Measurements from ENCODE around the gene SYT3.
"Not testable (repeated sequence)": the region's sequence is repeated elsewhere in the genome, so short reads cannot be mapped to it uniquely, and the experiment has no call there.

The SYT3 gene

GRCh38 chr19:50601407-50602088 lies 38.1 kb downstream of the SYT3 start:
- no peak for DNase-seq

GRCh38 chr19:50599427-50599826 lies 40.3 kb downstream of the SYT3 start:
- DNase-seq = no peak

- no peak for DNase-seq
Observed at GRCh38 chr19:50590191-50590590, 49.5 kb downstream of the SYT3 start.

DNA sequence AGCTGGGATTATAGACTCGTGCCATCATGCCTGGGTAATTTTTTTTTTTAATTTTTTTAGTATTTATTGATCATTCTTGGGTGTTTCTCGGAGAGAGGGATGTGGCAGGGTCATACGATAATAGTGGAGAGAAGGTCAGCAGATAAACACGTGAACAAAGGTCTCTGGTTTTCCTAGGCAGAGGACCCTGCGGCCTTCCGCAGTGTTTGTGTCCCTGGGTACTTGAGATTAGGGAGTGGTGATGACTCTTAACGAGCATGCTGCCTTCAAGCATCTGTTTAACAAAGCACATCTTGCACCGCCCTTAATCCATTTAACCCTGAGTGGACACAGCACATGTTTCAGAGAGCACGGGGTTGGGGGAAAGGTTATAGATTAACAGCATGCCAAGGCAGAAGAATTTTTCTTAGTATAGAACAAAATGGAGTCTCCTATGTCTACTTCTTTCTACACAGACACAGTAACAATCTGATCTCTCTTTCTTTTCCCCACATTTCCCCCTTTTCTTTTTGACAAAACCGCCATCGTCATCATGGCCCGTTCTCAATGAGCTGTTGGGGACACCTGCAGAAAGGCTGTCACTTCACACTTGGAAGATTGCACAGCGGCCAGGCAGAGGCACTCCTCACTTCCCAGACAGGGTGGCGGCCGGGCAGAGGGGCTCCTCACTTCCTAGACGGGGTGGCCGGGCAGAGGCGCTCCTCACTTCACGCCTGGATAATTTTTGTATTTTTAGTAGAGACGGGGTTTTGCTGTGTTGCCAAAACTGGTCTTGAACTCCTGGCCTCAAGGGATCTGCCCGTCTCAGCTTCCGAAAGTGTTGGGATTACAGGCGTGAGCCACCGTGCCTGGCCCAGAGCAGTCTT lies 57.7 kb downstream of the SYT3 start:
- not testable (repeated sequence) for DNase-seq

DNA sequence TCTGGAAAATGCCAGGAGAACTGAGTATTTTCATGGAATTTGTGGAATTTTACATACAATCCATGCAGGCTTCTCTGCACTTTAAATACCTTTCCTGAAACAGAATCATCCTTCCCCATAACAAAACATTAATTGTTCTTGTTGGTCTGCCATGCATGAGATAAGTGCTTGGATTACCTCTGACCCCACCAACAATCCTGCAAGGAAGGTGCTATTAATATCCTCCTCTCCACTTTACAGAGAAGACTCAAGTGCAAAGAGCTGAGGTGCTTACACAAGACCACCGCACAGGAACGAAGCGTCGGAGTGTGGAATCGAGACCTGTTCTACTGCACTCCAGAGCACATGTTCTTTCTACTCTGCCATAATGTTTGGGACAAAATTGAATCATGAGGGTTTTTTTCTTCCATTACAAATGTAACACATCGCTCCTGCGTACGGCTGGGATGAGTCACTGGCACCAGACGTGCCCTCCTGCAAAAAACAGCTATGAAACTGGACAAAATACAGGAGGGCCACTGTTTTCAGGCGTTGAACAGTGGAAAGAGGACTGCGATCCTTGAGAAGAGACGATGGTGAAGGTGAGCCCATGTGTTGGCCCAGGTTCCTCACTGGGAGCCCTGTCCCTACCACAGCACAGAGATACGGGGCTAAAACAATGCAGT lies 58.6 kb downstream of the SYT3 start:
- DNase-seq = no peak

- no peak for DNase-seq
Observed at GRCh38 chr19:50580240-50580639, 59.4 kb downstream of the SYT3 start.

GRCh38 chr19:50576769-50577168 lies 62.9 kb downstream of the SYT3 start:
- DNase-seq = not testable (repeated sequence)

- no peak for DNase-seq
Observed at GRCh38 chr19:50573741-50574461, 65.8 kb downstream of the SYT3 start.
